Measurements from ENCODE around the gene REV3L.

Gene REV3L

GRCh38 chr6:111254779-111255166, 228.2 kb downstream of the REV3L start:
- peak overlapping the region; percentile 95 for H3K27ac ChIP-seq (ENCODE audit: low read depth, low read length)
- H3K9ac ChIP-seq (ENCODE audit: low read depth, low read length) = peak overlapping the region; percentile 51
- peak overlapping the region; percentile 33 for H3K4me3 ChIP-seq (ENCODE audit: low read length)
- WGBS = 24% methylated on average over 6 of the region's 6 CpGs
- H3K4me1 ChIP-seq (ENCODE audit: insufficient read depth, low read length) = peaks cover 43% of the 10 kb centered on the region
- H3K27me3 ChIP-seq (ENCODE audit: insufficient read depth, low read length) = peaks cover 7% of the 10 kb centered on the region; the same call in 1 of the 2 replicates
- H3K9me3 ChIP-seq (ENCODE audit: insufficient read depth, low read depth, low read length) = no peaks in the 10 kb centered on the region
- no peaks in the 10 kb centered on the region for H3K36me3 ChIP-seq (ENCODE audit: insufficient read depth, low read length)

DNA sequence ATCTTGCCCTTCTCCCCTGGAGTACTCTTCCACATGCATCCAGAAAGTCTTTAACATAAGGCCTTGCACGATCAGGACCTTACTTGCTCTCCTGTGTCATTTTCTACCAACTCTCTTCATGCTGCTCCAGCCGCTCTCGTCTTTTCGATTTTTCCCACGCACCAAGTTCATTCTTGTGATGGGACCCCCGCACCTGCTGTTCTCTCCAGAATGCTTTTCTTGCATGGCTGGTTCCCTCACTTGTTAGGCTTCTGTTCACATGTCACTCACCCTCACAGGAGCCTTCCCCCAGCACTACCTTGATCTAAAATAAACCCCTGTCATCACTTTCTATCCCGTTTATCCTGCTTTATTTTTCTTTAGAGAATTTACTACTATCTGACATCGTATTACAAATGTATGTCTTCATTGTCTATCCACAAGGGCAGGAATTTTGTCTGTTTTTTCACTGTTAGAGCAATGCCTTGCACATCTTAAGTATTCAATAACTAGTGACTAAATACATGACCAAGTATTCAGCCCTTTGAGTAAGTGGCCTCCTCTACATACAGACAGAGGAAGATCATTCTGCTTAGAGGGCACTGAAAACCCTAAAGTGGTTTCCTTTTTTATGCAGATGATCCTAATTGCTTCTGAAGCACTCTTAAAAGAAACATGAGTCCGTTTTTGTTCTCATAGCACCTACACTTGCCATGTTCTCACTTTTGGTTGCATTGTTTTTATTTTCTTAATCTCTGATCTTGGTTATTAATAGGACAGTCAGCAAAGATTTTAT, 228.8 kb downstream of the REV3L start:
- H3K4me1 ChIP-seq (ENCODE audit: insufficient read depth, low read length) = peaks cover 43% of the 10 kb centered on the region
- H3K36me3 ChIP-seq (ENCODE audit: insufficient read depth, low read length) = no peaks in the 10 kb centered on the region
- peak overlapping the region; percentile 51 for H3K9ac ChIP-seq (ENCODE audit: low read depth, low read length)
- peaks cover 7% of the 10 kb centered on the region; the same call in 1 of the 2 replicates for H3K27me3 ChIP-seq (ENCODE audit: insufficient read depth, low read length)
- H3K4me3 ChIP-seq (ENCODE audit: low read length) = peak overlapping the region; percentile 33
- H3K9me3 ChIP-seq (ENCODE audit: insufficient read depth, low read depth, low read length) = no peaks in the 10 kb centered on the region
- 21% methylated on average over 9 of the region's 9 CpGs for WGBS
- H3K27ac ChIP-seq (ENCODE audit: low read depth, low read length) = peak overlapping the region; percentile 95

- Histone ChIP-seq H3K27me3 (ENCODE audit: insufficient read depth, low read length) (peaks cover 7% of the 10 kb centered on the region; the same call in 1 of the 2 replicates), H3K36me3 (ENCODE audit: insufficient read depth, low read length) (no peaks in the 10 kb centered on the region), H3K4me3 (ENCODE audit: low read length) (no peak overlapping the region), H3K9ac (ENCODE audit: low read depth, low read length) (no peak overlapping the region), H3K27ac (ENCODE audit: low read depth, low read length) (no peak overlapping the region; the same call in 1 of the 2 replicates), H3K4me1 (ENCODE audit: insufficient read depth, low read length) (peaks cover 40% of the 10 kb centered on the region), H3K9me3 (ENCODE audit: insufficient read depth, low read depth, low read length) (no peaks in the 10 kb centered on the region)
- 81% methylated on average over 3 of the region's 3 CpGs for WGBS
Observed at GRCh38 chr6:111252726-111253125, 230.3 kb downstream of the REV3L start.

- no peaks in the 10 kb centered on the region for H3K36me3 ChIP-seq (ENCODE audit: insufficient read depth, low read length)
- H3K9me3 ChIP-seq (ENCODE audit: insufficient read depth, low read depth, low read length) = no peaks in the 10 kb centered on the region
- H3K9ac ChIP-seq (ENCODE audit: low read depth, low read length) = no peak overlapping the region
- peaks cover 7% of the 10 kb centered on the region; the same call in 1 of the 2 replicates for H3K27me3 ChIP-seq (ENCODE audit: insufficient read depth, low read length)
- H3K4me1 ChIP-seq (ENCODE audit: insufficient read depth, low read length) = peaks cover 28% of the 10 kb centered on the region
- 87% methylated on average over 4 of the region's 4 CpGs for WGBS
- H3K27ac ChIP-seq (ENCODE audit: low read depth, low read length) = no peak overlapping the region
- H3K4me3 ChIP-seq (ENCODE audit: low read length) = no peak overlapping the region
Observed at GRCh38 chr6:111250791-111251354, 232.1 kb downstream of the REV3L start.
